ENCODE measurements around the gene U2AF2. TPM values are rescaled to one million over a fixed set of nuclear protein-coding genes. Genes with fewer than 3 reads are reported as not detected.

U2AF2 gene
- total RNA-seq: 103 and 137 TPM in 2 replicates

GRCh38 chr19:55654868-55655647, at the start of gene U2AF2:
Gene U2AF2 (plus strand): TSS chr19:55655035. CDS start chr19:55655105, 70 bp downstream.

GRCh38 chr19:55605637-55606470, 49.0 kb upstream of the U2AF2 start, which contains the start of gene ZNF865:
Gene ZNF865 (plus strand): TSS chr19:55605647. CDS start chr19:55613619, 7,972 bp downstream.

GRCh38 chr19:55624109-55625003, 30.5 kb upstream of the U2AF2 start, which contains the start of gene ZNF784:
Gene ZNF784 (minus strand): TSS chr19:55624566. CDS start chr19:55624561, 5 bp downstream.

GRCh38 chr19:55640577-55641425, 14.0 kb upstream of the U2AF2 start, which contains the start of gene ZNF580:
Gene ZNF580 (plus strand): TSS chr19:55641002. CDS start chr19:55642509, 1,507 bp downstream.

GRCh38 chr19:55643003-55643886, 11.6 kb upstream of the U2AF2 start, which contains the start of gene ZNF581:
Gene ZNF581 (plus strand): TSS chr19:55643649. CDS start chr19:55644572, 923 bp downstream.

GRCh38 chr19:55647732-55648584, 6.9 kb upstream of the U2AF2 start, which contains the start of gene CCDC106:
Gene CCDC106 (plus strand): TSS chr19:55648212. CDS start chr19:55649047, 835 bp downstream.

GRCh38 chr19:55674841-55675660, 20.2 kb downstream of the U2AF2 start, which contains the start of gene EPN1:
Gene EPN1 (plus strand): TSS chr19:55675226. CDS start chr19:55678628, 3,402 bp downstream.

Other genes starting within 250 kb of the U2AF2 start
- 69.6 and 98.9 TPM in 2 replicates for gene UBE2S, start 247.2 kb upstream of the U2AF2 start, total RNA-seq
- gene SHISA7, start 211.7 kb upstream of the U2AF2 start, total RNA-seq: not detected in 2 replicates
- gene ISOC2, start 193.4 kb upstream of the U2AF2 start, total RNA-seq: 44.0 and 69.7 TPM in 2 replicates
- gene C19orf85, start 190.3 kb upstream of the U2AF2 start, total RNA-seq: not detected in 2 replicates
- 0.99 and 1.1 TPM in 2 replicates for gene ZNF628, start 178.4 kb upstream of the U2AF2 start, total RNA-seq
- 13.5 and 15.5 TPM in 2 replicates for gene NAT14, start 169.8 kb upstream of the U2AF2 start, total RNA-seq
- 0.27 and 2.1 TPM in 2 replicates for gene SSC5D, start 166.6 kb upstream of the U2AF2 start, total RNA-seq
- not detected in 2 replicates for gene SBK2, start 117.9 kb upstream of the U2AF2 start, total RNA-seq
- 0.19 TPM in 1 of 2 replicates, not detected in the other for gene SBK3, start 109.5 kb upstream of the U2AF2 start, total RNA-seq
- gene ZNF579, start 74.2 kb upstream of the U2AF2 start, total RNA-seq: 3.0 and 4.4 TPM in 2 replicates
- 1.9 and 2.2 TPM in 2 replicates for gene FIZ1, start 55.5 kb upstream of the U2AF2 start, total RNA-seq
- gene ZNF524, start 54.7 kb upstream of the U2AF2 start, total RNA-seq: 10.0 and 15.4 TPM in 2 replicates
- 0.54 and 1.0 TPM in 2 replicates for gene ZNF865, start 49.4 kb upstream of the U2AF2 start, total RNA-seq
- gene ZNF784, start 30.5 kb upstream of the U2AF2 start, total RNA-seq: 3.1 and 4.0 TPM in 2 replicates
- 1.7 and 3.5 TPM in 2 replicates for gene ZNF580, start 14.0 kb upstream of the U2AF2 start, total RNA-seq
- 22.6 and 24.8 TPM in 2 replicates for gene ZNF581, start 11.4 kb upstream of the U2AF2 start, total RNA-seq
- 6.1 and 6.6 TPM in 2 replicates for gene CCDC106, start 6.8 kb upstream of the U2AF2 start, total RNA-seq
- 73.5 and 110 TPM in 2 replicates for gene EPN1, start 20.2 kb downstream of the U2AF2 start, total RNA-seq
- not detected in 2 replicates for gene NLRP9, start 83.4 kb downstream of the U2AF2 start, total RNA-seq
- gene RFPL4A, start 104.1 kb downstream of the U2AF2 start, total RNA-seq: 0.36 TPM in 1 of 2 replicates, not detected in the other
- gene RFPL4AL1, start 114.1 kb downstream of the U2AF2 start, total RNA-seq: not detected in 2 replicates
- gene NLRP11, start 177.0 kb downstream of the U2AF2 start, total RNA-seq: not detected in 2 replicates
- gene NLRP4, start 181.5 kb downstream of the U2AF2 start, total RNA-seq: not detected in 2 replicates